Smooth muscle cell (in vitro differentiated cells): ENCODE results near the gene NRXN3. TPM values are rescaled to one million over a fixed set of nuclear protein-coding genes. Genes with fewer than 3 reads are reported as not detected.

Source experiments
- DNase-seq: peaks from one replicate; lab custom pipeline; 2025; ENCODE audit not compliant: unreplicated experiment; lab: John Stamatoyannopoulos, UW
- H2AFZ ChIP-seq: fragments of 200-600 bp; sonication (generic); 2 replicates; pipeline ENCODE4 v1.6.0; 2016; ENCODE audit warnings: antibody characterized with exemption, low read depth, mild to moderate bottlenecking
- H3F3A ChIP-seq: fragments of 200-600 bp; sonication (generic); 2 replicates; pipeline ENCODE4 v1.6.0; 2017; ENCODE audit warnings: antibody characterized with exemption, low read depth
- H3K27ac ChIP-seq: fragments of 200-600 bp; sonication (generic); 2 replicates; pipeline ENCODE4 v1.5.1; 2016; ENCODE audit warnings: low read depth, mild to moderate bottlenecking
- H3K27me3 ChIP-seq: fragments of 200-600 bp; sonication (generic); 2 replicates; pipeline ENCODE4 v1.6.1; 2016; ENCODE audit warnings: low read depth, mild to moderate bottlenecking
- H3K36me3 ChIP-seq: fragments of 200-600 bp; sonication (generic); 2 replicates; pipeline ENCODE4 v1.5.1; 2016; ENCODE audit warnings: low read depth
- H3K4me1 ChIP-seq: fragments of 200-600 bp; sonication (generic); 2 replicates; pipeline ENCODE4 v1.5.1; 2016; ENCODE audit warnings: low read depth
- H3K4me2 ChIP-seq: fragments of 200-600 bp; sonication (generic); 2 replicates; pipeline ENCODE4 v1.6.0; 2016; ENCODE audit warnings: mild to moderate bottlenecking
- H3K4me3 ChIP-seq: fragments of 200-600 bp; sonication (generic); 2 replicates; pipeline ENCODE4 v1.5.1; 2016; ENCODE audit warnings: mild to moderate bottlenecking
- H3K79me2 ChIP-seq: fragments of 200-600 bp; sonication (generic); 2 replicates; pipeline ENCODE4 v1.6.0; 2016; ENCODE audit warnings: low read depth, mild to moderate bottlenecking
- H3K9ac ChIP-seq: fragments of 200-600 bp; sonication (generic); 2 replicates; pipeline ENCODE4 v1.6.0; 2016; ENCODE audit warnings: low read depth
- H3K9me3 ChIP-seq: fragments of 200-600 bp; sonication (generic); replicated peaks from 2 replicates; pipeline ENCODE4 v1.5.1; 2016; ENCODE audit warnings: low read depth
- H4K20me1 ChIP-seq: fragments of 200-600 bp; sonication (generic); 2 replicates; pipeline ENCODE4 v1.6.0; 2016; ENCODE audit warnings: low read depth
- CTCF ChIP-seq: fragments of 200-600 bp; sonication (generic); IDR thresholded peaks from 2 replicates; pipeline ENCODE4 v1.5.1; 2017; ENCODE audit warnings: borderline replicate concordance, mild to moderate bottlenecking, antibody characterized with exemption; ENCODE audit not compliant: insufficient read depth, poor library complexity, severe bottlenecking
- WGBS: methylation state at CpG from one replicate; pipeline ENCODE4 v1.1.7; 2016; ENCODE audit warnings: low lambda C conversion rate; 5-methylcytosine and 5-hydroxymethylcytosine counted together
- polyA plus RNA-seq: library from polyadenylated mRNA; unstranded; fragments of >200 nt; fragmentation: Nextera tagmentation; extraction: Ambion mirVana; gene quantifications from 2 replicates; pipeline ENCODE4 v1.2.1, GENCODE V29; 2016
- total RNA-seq: library from RNA; depleted of rRNA; stranded (reverse); fragments of >200 nt; gene quantifications from 2 replicates; pipeline ENCODE4 v1.2.3, GENCODE V29; 2014

Gene NRXN3
- total and polyA plus RNA-seq, 2 experiments from 2014 or later: 1.2 to 7.0 TPM

- Histone ChIP-seq H3K4me1 (no peaks in the 10 kb centered on the region), H2AFZ (no peak overlapping the region), H3K27me3 (no peaks in the 10 kb centered on the region), H3K79me2 (no peaks in the 10 kb centered on the region), H3K9ac (no peak overlapping the region), H3K36me3 (no peaks in the 10 kb centered on the region), H3K27ac (no peak overlapping the region), H3K4me2 (no peak overlapping the region), H3K4me3 (no peak overlapping the region), H3K9me3 (no peaks in the 10 kb centered on the region), H3F3A (no peaks in the 10 kb centered on the region), H4K20me1 (no peaks in the 10 kb centered on the region)
- DNase-seq: no peak
- no peak for TF ChIP-seq CTCF
- 95% methylated on average over 10 of the region's 10 CpGs for WGBS
Measured at GRCh38 chr14:78238141-78238540, 68.0 kb downstream of the NRXN3 start.

- WGBS: 93% methylated on average over 3 of the region's 3 CpGs
Measured at GRCh38 chr14:78240567-78240966, 70.4 kb downstream of the NRXN3 start.

GRCh38 chr14:78242086-78242485 lies 71.9 kb downstream of the NRXN3 start:
- no peaks in the 10 kb centered on the region for H3K79me2 ChIP-seq
- no peak overlapping the region for H3K27ac ChIP-seq
- no peaks in the 10 kb centered on the region for H3F3A ChIP-seq
- no peak overlapping the region for H2AFZ ChIP-seq
- no peaks in the 10 kb centered on the region for H3K9me3 ChIP-seq
- H3K27me3 ChIP-seq: no peaks in the 10 kb centered on the region
- TF ChIP-seq CTCF: no peak
- no peaks in the 10 kb centered on the region for H4K20me1 ChIP-seq
- H3K4me1 ChIP-seq: no peaks in the 10 kb centered on the region
- no peak for DNase-seq
- no peak overlapping the region for H3K9ac ChIP-seq
- H3K4me2 ChIP-seq: no peak overlapping the region
- WGBS: 75% methylated on average over 5 of the region's 5 CpGs
- no peaks in the 10 kb centered on the region for H3K36me3 ChIP-seq
- H3K4me3 ChIP-seq: no peak overlapping the region

More at GRCh38 chr14:78240567-78240966, 70.4 kb downstream of the NRXN3 start:
- no peak for DNase-seq
- Histone ChIP-seq H3K4me1 (no peaks in the 10 kb centered on the region), H3F3A (no peaks in the 10 kb centered on the region), H3K79me2 (no peaks in the 10 kb centered on the region), H3K27ac (no peak overlapping the region), H2AFZ (no peak overlapping the region), H3K9ac (no peak overlapping the region), H3K36me3 (no peaks in the 10 kb centered on the region), H4K20me1 (no peaks in the 10 kb centered on the region), H3K4me2 (no peak overlapping the region), H3K4me3 (no peak overlapping the region), H3K9me3 (no peaks in the 10 kb centered on the region), H3K27me3 (no peaks in the 10 kb centered on the region)
- TF ChIP-seq CTCF: no peak

GRCh38 chr14:78243187-78243586 lies 73.0 kb downstream of the NRXN3 start:
- no peaks in the 10 kb centered on the region for H3K9me3 ChIP-seq
- no peaks in the 10 kb centered on the region for H3K36me3 ChIP-seq
- no peaks in the 10 kb centered on the region for H4K20me1 ChIP-seq
- H2AFZ ChIP-seq: no peak overlapping the region
- no peaks in the 10 kb centered on the region for H3K27me3 ChIP-seq
- no peaks in the 10 kb centered on the region for H3F3A ChIP-seq
- H3K4me2 ChIP-seq: no peak overlapping the region
- H3K4me1 ChIP-seq: no peaks in the 10 kb centered on the region
- no peak for TF ChIP-seq CTCF
- DNase-seq: no peak
- H3K9ac ChIP-seq: no peak overlapping the region
- no peaks in the 10 kb centered on the region for H3K79me2 ChIP-seq
- no peak overlapping the region for H3K27ac ChIP-seq
- no peak overlapping the region for H3K4me3 ChIP-seq
- WGBS: 92% methylated on average over 19 of the region's 20 CpGs
